Measurements from ENCODE around the gene FARS2.

- TF ChIP-seq CTCF (IDR thresholded peaks at IDR 0.05) (no peak), POLR2A (IDR thresholded peaks at IDR 0.05) (no peak), EP300 (IDR thresholded peaks at IDR 0.05) (no peak)
Measured at GRCh38 chr6:5713519-5713918, 452.2 kb downstream of the FARS2 start.
